GM11168 (cell line): ENCODE data around the gene USH2A.

Experiments used
- in situ Hi-C: fragments of 300-500 bp; cut with MboI; formaldehyde crosslinking; loops from one replicate; pipeline ENCODE4 v1.12.0; 2022; ENCODE audit warnings: low sequenced_read_pairs; ENCODE audit not compliant: unreplicated experiment

USH2A gene

GRCh38 chr1:215830226-215830810 is 592.9 kb downstream of the USH2A start:
- in situ Hi-C loops, result no loop called here

GRCh38 chr1:215825056-215825455 is 598.2 kb downstream of the USH2A start:
- in situ Hi-C loops, result no loop called here

- in situ Hi-C loops, result no loop called here
Observed at GRCh38 chr1:215824245-215824644, 599.0 kb downstream of the USH2A start.

- in situ Hi-C loops, result no loop called here
Observed at GRCh38 chr1:215819114-215819513, 604.1 kb downstream of the USH2A start.

- in situ Hi-C loops, result no loop called here
Observed at GRCh38 chr1:215807911-215808436, 615.3 kb downstream of the USH2A start.

- in situ Hi-C loops, result no loop called here
Observed at GRCh38 chr1:215807218-215807617, 616.0 kb downstream of the USH2A start.

GRCh38 chr1:215797859-215798258 is 625.4 kb downstream of the USH2A start:
- in situ Hi-C loops, result no loop called here

- in situ Hi-C loops, result no loop called here
Observed at GRCh38 chr1:215794156-215794555, 629.1 kb downstream of the USH2A start.

GRCh38 chr1:215793180-215793579 is 630.1 kb downstream of the USH2A start:
- in situ Hi-C loops, result no loop called here

GRCh38 chr1:215792446-215792845 is 630.8 kb downstream of the USH2A start:
- in situ Hi-C loops, result no loop called here

GRCh38 chr1:215789981-215790380 is 633.3 kb downstream of the USH2A start:
- in situ Hi-C loops, result no loop called here

- in situ Hi-C loops, result no loop called here
Observed at GRCh38 chr1:215786997-215787396, 636.3 kb downstream of the USH2A start.

GRCh38 chr1:215780641-215781040 is 642.6 kb downstream of the USH2A start:
- in situ Hi-C loops, result no loop called here

- in situ Hi-C loops, result no loop called here
Observed at GRCh38 chr1:215780139-215780538, 643.1 kb downstream of the USH2A start.

- in situ Hi-C loops, result no loop called here
Observed at GRCh38 chr1:215779729-215780128, 643.5 kb downstream of the USH2A start.

GRCh38 chr1:215777370-215777925 is 645.8 kb downstream of the USH2A start:
- in situ Hi-C loops, result no loop called here

- in situ Hi-C loops, result no loop called here
Observed at GRCh38 chr1:215776336-215776735, 646.9 kb downstream of the USH2A start.

GRCh38 chr1:215772151-215772550 is 651.1 kb downstream of the USH2A start:
- in situ Hi-C loops, result no loop called here

GRCh38 chr1:215768303-215768702 is 654.9 kb downstream of the USH2A start:
- in situ Hi-C loops, result no loop called here

- in situ Hi-C loops, result no loop called here
Observed at GRCh38 chr1:215767761-215768160, 655.5 kb downstream of the USH2A start.

GRCh38 chr1:215766521-215766920 is 656.7 kb downstream of the USH2A start:
- in situ Hi-C loops, result no loop called here

GRCh38 chr1:215765833-215766232 is 657.4 kb downstream of the USH2A start:
- in situ Hi-C loops, result no loop called here
